HepG2 (cell line): ENCODE data around the gene PLEKHS1. TPM values are rescaled to one million over a fixed set of nuclear protein-coding genes. Genes with fewer than 3 reads are reported as not detected.

Source experiments
- ARNT ChIP-seq: fragments of 450-650 bp; IDR thresholded peaks from 2 replicates; pipeline ENCODE4 v1.6.1; 2017
- MBD4 ChIP-seq: IDR thresholded peaks from 2 replicates; pipeline ENCODE4 v1.6.1; 2012; ENCODE audit warnings: low read length, inconsistent platforms, borderline replicate concordance
- MXI1 ChIP-seq: IDR thresholded peaks from 3 replicates; pipeline ENCODE4 v1.6.1; 2012; ENCODE audit warnings: low read depth, low read length, inconsistent platforms, borderline replicate concordance
- PTBP1 ChIP-seq: fragments of 200-400 bp; formaldehyde crosslinking; IDR thresholded peaks from 2 replicates; pipeline ENCODE4 v1.6.1; 2018; ENCODE audit warnings: low read length, low read depth; ENCODE audit not compliant: poor library complexity, severe bottlenecking
- SKI ChIP-seq: fragments of 450-650 bp; IDR thresholded peaks from one replicate; pipeline ENCODE4 v1.6.1; 2018; ENCODE audit warnings: mild to moderate bottlenecking; ENCODE audit not compliant: partially characterized antibody
- YEATS2 ChIP-seq: sonication (generic); formaldehyde crosslinking; IDR thresholded peaks from 2 replicates; pipeline ENCODE4 v1.4.0; 2020; ENCODE audit warnings: missing genetic modification reagents, borderline replicate concordance
- ZBTB33 ChIP-seq: sonication (generic); formaldehyde crosslinking; IDR thresholded peaks from 2 replicates; pipeline ENCODE4 v1.4.0; 2020; ENCODE audit warnings: missing genetic modification reagents
- ZBTB40 ChIP-seq, 2 experiments: fragments of 450-650 bp in 1 of 2; sonication (generic) in 1 of 2; formaldehyde crosslinking in 1 of 2; IDR thresholded peaks; 2 replicates each; pipeline versions ENCODE4 v1.6.1 to v1.8.0; 2016 to 2022; ENCODE audit warnings: antibody characterized with exemption in 1 of 2, mild to moderate bottlenecking in 1 of 2, missing genetic modification reagents in 1 of 2
- ZNF256 ChIP-seq: sonication (generic); formaldehyde crosslinking; conservative IDR thresholded peaks from 2 replicates; pipeline ENCODE4 v1.4.0; 2020; ENCODE audit warnings: missing genetic modification reagents
- ZNF292 ChIP-seq: sonication (generic); formaldehyde crosslinking; IDR thresholded peaks from 2 replicates; pipeline ENCODE4 v1.8.1; 2022; ENCODE audit warnings: mild to moderate bottlenecking, low read depth, missing genetic modification reagents, borderline replicate concordance
- ZNF513 ChIP-seq: sonication (generic); formaldehyde crosslinking; conservative IDR thresholded peaks from 2 replicates; pipeline ENCODE4 v1.5.0; 2020; ENCODE audit warnings: missing genetic modification reagents
- ZNF569 ChIP-seq: sonication (generic); formaldehyde crosslinking; IDR thresholded peaks from 2 replicates; pipeline ENCODE4 v1.5.0; 2020; ENCODE audit warnings: mild to moderate bottlenecking, missing genetic modification reagents, moderate library complexity, borderline replicate concordance
- ZNF576 ChIP-seq: sonication (generic); formaldehyde crosslinking; IDR thresholded peaks from 2 replicates; pipeline ENCODE4 v1.4.0; 2020; ENCODE audit warnings: mild to moderate bottlenecking, missing genetic modification reagents
- polyA plus RNA-seq, 8 experiments: library from polyadenylated mRNA; depleted of rRNA in 3 of 8; stranded (reverse) in 7 of 8; unstranded in 1 of 8; fragments of >200 nt; fragmentation: Illumina TruSeq in 4 of 8; extraction: Trizol in 4 of 8; gene quantifications; 2 replicates each; pipeline versions ENCODE4 v1.2.1 to v1.2.3, GENCODE V29; 2011 to 2016; ENCODE audit warnings: low read depth in 4 of 8, missing spikeins in 1 of 8, mixed read lengths in 1 of 8; ENCODE audit not compliant: insufficient read depth in 1 of 8
- total RNA-seq, 5 experiments: library from RNA; depleted of rRNA; stranded (reverse); fragments of >200 nt; fragmentation: Illumina TruSeq; extraction: Trizol; gene quantifications; 2 replicates each; pipeline ENCODE4 v1.2.3, GENCODE V29; 2016; ENCODE audit warnings: low read depth in 1 of 5

Gene PLEKHS1
- total and polyA plus RNA-seq, 2 of the 13 experiments (the other 11 are each of a cell fraction or from before 2014, with no cell fraction given): not detected

- TF ChIP-seq ZBTB40 (IDR thresholded peaks at IDR 0.05): no peak
- no peak for TF ChIP-seq ZBTB40 (CRISPR knock-in tag; IDR thresholded peaks at IDR 0.05)
- TF ChIP-seq SKI: no peak
- TF ChIP-seq MBD4: no peak
- TF ChIP-seq ZNF569 (CRISPR knock-in tag): no peak
- no peak for TF ChIP-seq ZNF513
- no peak for TF ChIP-seq ARNT
- TF ChIP-seq ZBTB33: no peak
- no peak for TF ChIP-seq MXI1
- no peak for TF ChIP-seq ZNF292 (CRISPR knock-in tag)
- TF ChIP-seq ZNF576 (CRISPR knock-in tag): no peak
- TF ChIP-seq YEATS2 (CRISPR knock-in tag): no peak
- TF ChIP-seq PTBP1: no peak
- no peak for TF ChIP-seq ZNF256 (CRISPR knock-in tag)
These were observed 10.6 kb downstream of the PLEKHS1 start (continued) for GRCh38 chr10:113762083-113762482.
